Loucy (cell line): ENCODE data around the gene TRERF1.

Experiments used
- H2AFZ ChIP-seq: fragments of 200-600 bp; sonication (generic); 2 replicates; pipeline ENCODE4 v1.6.0; 2016; ENCODE audit warnings: antibody characterized with exemption, mild to moderate bottlenecking, low read length, moderate library complexity
- H3F3A ChIP-seq: fragments of 200-600 bp; 2 replicates; pipeline ENCODE4 v1.6.0; 2016; ENCODE audit warnings: antibody characterized with exemption, low read depth, mild to moderate bottlenecking
- H3K27me3 ChIP-seq: fragments of 200-600 bp; sonication (generic); 2 replicates; pipeline ENCODE4 v1.6.1; 2014; ENCODE audit warnings: low read length, mild to moderate bottlenecking; ENCODE audit not compliant: insufficient read depth, poor library complexity, severe bottlenecking
- H3K36me3 ChIP-seq: fragments of 200-600 bp; sonication (generic); 2 replicates; pipeline ENCODE4 v1.6.1; 2016; ENCODE audit warnings: low read length; ENCODE audit not compliant: insufficient read depth
- H3K4me1 ChIP-seq: fragments of 200-600 bp; sonication (generic); 2 replicates; pipeline ENCODE4 v1.5.1; 2014; ENCODE audit warnings: low read length, mild to moderate bottlenecking; ENCODE audit not compliant: insufficient read depth, poor library complexity, severe bottlenecking
- H3K4me2 ChIP-seq: fragments of 200-600 bp; sonication (generic); 2 replicates; pipeline ENCODE4 v1.6.0; 2014; ENCODE audit warnings: antibody characterized with exemption, low read length, low read depth, mild to moderate bottlenecking; ENCODE audit not compliant: poor library complexity, severe bottlenecking
- H3K4me3 ChIP-seq: fragments of 200-600 bp; sonication (generic); 2 replicates; pipeline ENCODE4 v1.5.1; 2014; ENCODE audit warnings: low read length, mild to moderate bottlenecking, mixed read lengths; ENCODE audit not compliant: poor library complexity, severe bottlenecking
- H3K79me2 ChIP-seq: fragments of 200-600 bp; sonication (generic); 2 replicates; pipeline ENCODE4 v1.6.1; 2014; ENCODE audit warnings: low read length; ENCODE audit not compliant: insufficient read depth
- H3K9ac ChIP-seq: fragments of 200-600 bp; sonication (generic); 2 replicates; pipeline ENCODE4 v1.6.0; 2014; ENCODE audit warnings: mild to moderate bottlenecking, low read depth, low read length, moderate library complexity; ENCODE audit not compliant: poor library complexity, severe bottlenecking
- H3K9me2 ChIP-seq: fragments of 200-600 bp; sonication (generic); replicated peaks from 2 replicates; pipeline ENCODE4 v1.6.1; 2016; ENCODE audit warnings: low read depth, low read length, mixed read lengths
- H3K9me3 ChIP-seq: fragments of 200-600 bp; sonication (generic); 2 replicates; pipeline ENCODE4 v1.6.1; 2014; ENCODE audit warnings: mild to moderate bottlenecking, antibody characterized with exemption, low read length, low read depth; ENCODE audit not compliant: insufficient read depth
- H4K20me1 ChIP-seq: fragments of 200-600 bp; sonication (generic); 2 replicates; pipeline ENCODE4 v1.6.0; 2014; ENCODE audit warnings: antibody characterized with exemption, low read length, mild to moderate bottlenecking; ENCODE audit not compliant: insufficient read depth, poor library complexity, severe bottlenecking
- EZH2phosphoT487 ChIP-seq: fragments of 200-600 bp; IDR thresholded peaks from 2 replicates; pipeline ENCODE4 v1.6.1; 2018; ENCODE audit warnings: antibody characterized with exemption, mild to moderate bottlenecking, moderate library complexity, borderline replicate concordance
- TF ChIP-seq, protein P1 (sequence below): fragments of 200-600 bp; sonication (generic); conservative IDR thresholded peaks from 2 replicates; pipeline ENCODE4 v1.5.1; 2014; ENCODE audit warnings: mild to moderate bottlenecking, antibody characterized with exemption, low read length

The TRERF1 gene

DNA sequence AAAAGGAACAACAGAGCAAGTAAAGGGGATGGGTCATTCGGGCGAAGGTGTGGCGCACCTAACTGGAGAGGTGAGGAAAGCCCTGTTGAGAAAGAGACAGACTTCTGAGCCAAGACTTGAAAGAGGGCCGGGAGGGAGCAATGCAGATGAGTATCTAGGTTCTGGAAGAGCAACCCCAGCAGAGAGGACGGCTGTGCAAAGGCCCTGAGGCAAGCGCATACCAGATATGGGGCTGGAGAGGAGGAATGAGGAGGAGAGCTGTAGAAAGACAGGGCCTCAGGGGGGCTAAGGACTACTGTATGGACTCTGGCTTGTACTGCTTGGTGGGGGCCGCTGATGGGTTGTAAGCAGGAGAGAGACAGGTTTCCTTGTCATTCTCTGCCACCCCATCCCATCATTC is 21.9 kb downstream of the TRERF1 start:
- Histone ChIP-seq H3K27me3 (no peaks in the 10 kb centered on the region), H3K4me2 (no peak overlapping the region), H3K9me3 (peaks cover 15% of the 10 kb centered on the region), H3K36me3 (peaks cover 17% of the 10 kb centered on the region; the same call in 1 of the 2 replicates), H4K20me1 (peaks cover 18% of the 10 kb centered on the region), H3K9me2 (no peaks in the 10 kb centered on the region), H3F3A (no peaks in the 10 kb centered on the region), H3K79me2 (peaks cover 71% of the 10 kb centered on the region), H3K9ac (no peak overlapping the region), H3K4me3 (no peak overlapping the region), H2AFZ (no peak overlapping the region), H3K4me1 (peaks cover 3% of the 10 kb centered on the region)
- TF ChIP-seq, protein P1, sequence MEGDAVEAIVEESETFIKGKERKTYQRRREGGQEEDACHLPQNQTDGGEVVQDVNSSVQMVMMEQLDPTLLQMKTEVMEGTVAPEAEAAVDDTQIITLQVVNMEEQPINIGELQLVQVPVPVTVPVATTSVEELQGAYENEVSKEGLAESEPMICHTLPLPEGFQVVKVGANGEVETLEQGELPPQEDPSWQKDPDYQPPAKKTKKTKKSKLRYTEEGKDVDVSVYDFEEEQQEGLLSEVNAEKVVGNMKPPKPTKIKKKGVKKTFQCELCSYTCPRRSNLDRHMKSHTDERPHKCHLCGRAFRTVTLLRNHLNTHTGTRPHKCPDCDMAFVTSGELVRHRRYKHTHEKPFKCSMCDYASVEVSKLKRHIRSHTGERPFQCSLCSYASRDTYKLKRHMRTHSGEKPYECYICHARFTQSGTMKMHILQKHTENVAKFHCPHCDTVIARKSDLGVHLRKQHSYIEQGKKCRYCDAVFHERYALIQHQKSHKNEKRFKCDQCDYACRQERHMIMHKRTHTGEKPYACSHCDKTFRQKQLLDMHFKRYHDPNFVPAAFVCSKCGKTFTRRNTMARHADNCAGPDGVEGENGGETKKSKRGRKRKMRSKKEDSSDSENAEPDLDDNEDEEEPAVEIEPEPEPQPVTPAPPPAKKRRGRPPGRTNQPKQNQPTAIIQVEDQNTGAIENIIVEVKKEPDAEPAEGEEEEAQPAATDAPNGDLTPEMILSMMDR = no peak
- no peak for TF ChIP-seq EZH2phosphoT487

DNA sequence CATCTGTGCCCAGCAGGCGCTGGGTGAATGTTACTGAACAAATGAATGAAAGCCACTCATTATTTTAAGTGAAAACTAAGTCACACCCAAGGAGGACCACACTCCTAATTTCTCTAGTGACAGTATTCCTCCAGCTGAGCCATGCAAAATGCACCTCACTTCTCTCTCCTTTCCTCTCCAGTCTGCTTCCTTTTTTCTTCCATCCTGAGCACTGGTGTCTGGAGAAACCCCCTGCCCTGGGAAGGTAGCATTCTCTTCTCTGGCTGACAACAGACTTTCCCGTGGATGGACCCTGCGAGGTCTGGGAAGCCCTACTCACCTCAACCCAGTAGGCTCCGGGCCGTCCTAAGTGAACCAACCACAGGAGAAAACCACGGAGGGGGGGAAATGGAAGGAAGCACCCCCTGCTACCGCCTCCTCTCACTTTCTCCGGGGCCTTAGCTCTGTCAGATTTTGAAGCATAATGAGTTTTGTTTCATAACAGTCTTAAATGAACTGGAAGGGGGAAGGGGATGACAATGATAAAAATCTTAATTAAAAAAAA is 22.6 kb downstream of the TRERF1 start:
- Histone ChIP-seq H3K9me2 (no peaks in the 10 kb centered on the region), H3K79me2 (peaks cover 71% of the 10 kb centered on the region), H3K36me3 (peaks cover 10% of the 10 kb centered on the region; the same call in 1 of the 2 replicates), H3F3A (no peaks in the 10 kb centered on the region), H2AFZ (no peak overlapping the region), H3K4me3 (no peak overlapping the region), H3K4me2 (no peak overlapping the region), H3K4me1 (peaks cover 3% of the 10 kb centered on the region), H4K20me1 (peaks cover 22% of the 10 kb centered on the region), H3K27me3 (no peaks in the 10 kb centered on the region), H3K9me3 (peaks cover 10% of the 10 kb centered on the region), H3K9ac (no peak overlapping the region)
- TF ChIP-seq, protein P1 = no peak
- no peak for TF ChIP-seq EZH2phosphoT487

DNA sequence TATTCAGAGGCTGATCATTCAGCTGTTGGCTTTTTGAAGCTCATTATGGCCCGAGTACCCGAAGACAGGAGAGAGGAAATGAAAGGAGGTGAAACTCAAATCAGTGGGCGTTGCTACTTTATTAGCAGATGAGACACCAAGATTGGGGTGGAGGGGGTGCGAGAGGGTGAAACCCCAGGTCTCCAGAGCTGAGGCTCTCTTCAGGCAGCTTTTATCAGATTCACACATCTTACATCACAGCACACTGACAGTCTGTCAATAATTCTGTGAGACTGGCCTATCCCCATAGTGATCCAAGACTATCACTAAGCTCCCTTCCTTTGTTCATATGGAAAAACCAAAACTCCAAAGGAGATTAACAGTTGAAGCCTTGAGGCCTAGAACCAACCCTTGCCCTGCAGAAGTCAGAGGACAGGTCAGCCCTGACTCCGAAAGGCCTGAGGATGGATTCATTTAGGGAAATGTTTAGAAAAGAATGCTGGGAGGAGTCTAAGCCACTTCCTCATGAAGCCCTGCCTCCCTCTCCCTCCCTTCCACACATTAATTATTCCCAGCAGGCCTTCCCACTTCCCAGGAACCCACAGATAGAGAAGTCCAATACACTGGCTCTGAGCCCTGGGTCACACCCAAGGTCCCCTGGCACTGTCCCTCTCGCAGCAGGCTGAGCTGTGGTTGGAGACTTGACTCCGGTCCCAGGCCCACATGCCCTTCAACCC is 23.2 kb downstream of the TRERF1 start:
- peaks cover 71% of the 10 kb centered on the region for H3K79me2 ChIP-seq
- peaks cover 4% of the 10 kb centered on the region; the same call in 1 of the 2 replicates for H3K36me3 ChIP-seq
- no peak overlapping the region for H2AFZ ChIP-seq
- TF ChIP-seq EZH2phosphoT487 = no peak
- TF ChIP-seq, protein P1 = no peak
- H3K27me3 ChIP-seq = no peaks in the 10 kb centered on the region
- H3K9ac ChIP-seq = no peak overlapping the region
- peaks cover 28% of the 10 kb centered on the region for H4K20me1 ChIP-seq
- H3K4me1 ChIP-seq = peaks cover 9% of the 10 kb centered on the region
- no peak overlapping the region for H3K4me2 ChIP-seq
- H3K4me3 ChIP-seq = no peak overlapping the region
- peaks cover 4% of the 10 kb centered on the region; the same call in 1 of the 2 replicates for H3K9me3 ChIP-seq
- no peaks in the 10 kb centered on the region for H3F3A ChIP-seq
- no peaks in the 10 kb centered on the region for H3K9me2 ChIP-seq
